GM18498 (cell line): ENCODE measurements around the gene FFAR4.
"Not testable (repeated sequence)": the region's sequence is repeated elsewhere in the genome, so short reads cannot be mapped to it uniquely, and the experiment has no call there.

ENCODE experiments used
- ATAC-seq: cut with Tn5 transposase; IDR thresholded peaks from one replicate; pipeline ENCODE4 v1.9.1; 2021; ENCODE audit warnings: mild to moderate bottlenecking, moderate library complexity; ENCODE audit not compliant: unreplicated experiment

FFAR4 gene

GRCh38 chr10:93566435-93567276, at the start of gene FFAR4:
FFAR4 (plus strand) TSS chr10:93566665; CDS start chr10:93566721, 56 bp downstream.
- no peak for ATAC-seq

GRCh38 chr10:93518531-93518930, 47.9 kb upstream of the FFAR4 start:
- no peak for ATAC-seq

- no peak for ATAC-seq
These were observed 31.2 kb upstream of the FFAR4 start for GRCh38 chr10:93535293-93535692.

- ATAC-seq: not testable (repeated sequence)
These were observed 25.6 kb upstream of the FFAR4 start for GRCh38 chr10:93540871-93541270.

- ATAC-seq: no peak
These were observed 24.8 kb upstream of the FFAR4 start for GRCh38 chr10:93541402-93542357.

- no peak for ATAC-seq
These were observed 24.1 kb upstream of the FFAR4 start for GRCh38 chr10:93542358-93542791.

GRCh38 chr10:93546995-93547394, 19.5 kb upstream of the FFAR4 start:
- ATAC-seq: not testable (repeated sequence)

- no peak for ATAC-seq
These were observed 18.9 kb upstream of the FFAR4 start for GRCh38 chr10:93547522-93547921.

- no peak for ATAC-seq
These were observed 17.9 kb upstream of the FFAR4 start for GRCh38 chr10:93548376-93549071.

GRCh38 chr10:93550606-93551005, 15.9 kb upstream of the FFAR4 start:
- ATAC-seq: no peak

- ATAC-seq: no peak
These were observed 13.7 kb upstream of the FFAR4 start for GRCh38 chr10:93552780-93553179.

- ATAC-seq: no peak
These were observed 12.8 kb upstream of the FFAR4 start for GRCh38 chr10:93553482-93554315.

- ATAC-seq: no peak
These were observed 12.2 kb upstream of the FFAR4 start for GRCh38 chr10:93554316-93554663.

- peak; percentile 64 for ATAC-seq
These were observed 11.6 kb upstream of the FFAR4 start for GRCh38 chr10:93554760-93555432.

GRCh38 chr10:93559490-93559889, 7.0 kb upstream of the FFAR4 start:
- no peak for ATAC-seq

- no peak for ATAC-seq
These were observed 5.9 kb upstream of the FFAR4 start for GRCh38 chr10:93560541-93560940.

- ATAC-seq: no peak
These were observed 1.0 kb upstream of the FFAR4 start for GRCh38 chr10:93565446-93565845.

GRCh38 chr10:93567277-93568104, 1.0 kb downstream of the FFAR4 start:
- no peak for ATAC-seq

GRCh38 chr10:93568105-93568390, 1.6 kb downstream of the FFAR4 start:
- ATAC-seq: no peak
